ENCODE data around the gene SLC7A7. TPM values are rescaled to one million over a fixed set of nuclear protein-coding genes. Genes with fewer than 3 reads are reported as not detected.

The SLC7A7 gene
- total RNA-seq (2022; extraction: Qiagen RNA extraction; ENCODE audit: low read depth) = 16.5 to 21.7 TPM (median 19.0 TPM) in 5 replicates

GRCh38 chr14:22814941-22815713, at the start of gene SLC7A7:
TSS of gene SLC7A7 (minus strand) at chr14:22815435. CDS start at chr14:22813398, 2,037 bp downstream.

GRCh38 chr14:22836301-22837113, 21.3 kb upstream of the SLC7A7 start, which contains the start of gene MMP14:
TSS of gene MMP14 (plus strand) at chr14:22836585. CDS start at chr14:22836818, 233 bp downstream.

GRCh38 chr14:22829661-22830442, 14.6 kb upstream of the SLC7A7 start, which contains the start of gene MRPL52:
TSS of gene MRPL52 (plus strand) at chr14:22829887. CDS start at chr14:22829913, 26 bp downstream.

GRCh38 chr14:22766457-22767322, 48.5 kb downstream of the SLC7A7 start, which contains the start of gene OXA1L:
TSS of gene OXA1L (plus strand) at chr14:22766688. CDS start at chr14:22766702, 14 bp downstream.

Other genes starting within 250 kb of the SLC7A7 start
- 322 to 363 TPM (median 351 TPM) in 5 replicates for gene DAD1, start 226.2 kb downstream of the SLC7A7 start, total RNA-seq (2022; extraction: Qiagen RNA extraction; ENCODE audit: low read depth)
- 48.1 to 56.1 TPM (median 52.9 TPM) in 5 replicates for gene ABHD4, start 217.1 kb downstream of the SLC7A7 start, total RNA-seq (2022; extraction: Qiagen RNA extraction; ENCODE audit: low read depth)
- not detected in 5 replicates for gene OR6J1, start 171.1 kb downstream of the SLC7A7 start, total RNA-seq (2022; extraction: Qiagen RNA extraction; ENCODE audit: low read depth)
- 137 to 162 TPM (median 156 TPM) in 5 replicates for gene OXA1L, start 48.7 kb downstream of the SLC7A7 start, total RNA-seq (2022; extraction: Qiagen RNA extraction; ENCODE audit: low read depth)
- 143 to 223 TPM (median 180 TPM) in 5 replicates for gene MRPL52, start 14.5 kb upstream of the SLC7A7 start, total RNA-seq (2022; extraction: Qiagen RNA extraction; ENCODE audit: low read depth)
- gene MMP14, start 21.1 kb upstream of the SLC7A7 start, total RNA-seq (2022; extraction: Qiagen RNA extraction; ENCODE audit: low read depth) = 0.55 to 0.92 TPM (median 0.87 TPM) in 5 replicates
- 47.8 to 93.1 TPM (median 76.8 TPM) in 5 replicates for gene LRP10, start 56.3 kb upstream of the SLC7A7 start, total RNA-seq (2022; extraction: Qiagen RNA extraction; ENCODE audit: low read depth)
- 0.26 to 0.67 TPM (median 0.33 TPM) in 5 replicates for gene REM2, start 67.8 kb upstream of the SLC7A7 start, total RNA-seq (2022; extraction: Qiagen RNA extraction; ENCODE audit: low read depth)
- gene RBM23, start 103.7 kb upstream of the SLC7A7 start, total RNA-seq (2022; extraction: Qiagen RNA extraction; ENCODE audit: low read depth) = 48.9 to 66.4 TPM (median 62.5 TPM) in 5 replicates
- 98.4 to 196 TPM (median 116 TPM) in 5 replicates for gene PRMT5, start 113.9 kb upstream of the SLC7A7 start, total RNA-seq (2022; extraction: Qiagen RNA extraction; ENCODE audit: low read depth)
- gene HAUS4, start 141.7 kb upstream of the SLC7A7 start, total RNA-seq (2022; extraction: Qiagen RNA extraction; ENCODE audit: low read depth) = 32.7 to 38.7 TPM (median 37.1 TPM) in 5 replicates
- 33.6 to 42.2 TPM (median 39.4 TPM) in 5 replicates for gene AJUBA, start 167.1 kb upstream of the SLC7A7 start, total RNA-seq (2022; extraction: Qiagen RNA extraction; ENCODE audit: low read depth)
- gene C14orf93, start 194.7 kb upstream of the SLC7A7 start, total RNA-seq (2022; extraction: Qiagen RNA extraction; ENCODE audit: low read depth) = 2.7 to 4.4 TPM (median 3.3 TPM) in 5 replicates
- 269 to 342 TPM (median 304 TPM) in 5 replicates for gene PSMB5, start 219.5 kb upstream of the SLC7A7 start, total RNA-seq (2022; extraction: Qiagen RNA extraction; ENCODE audit: low read depth)
- not detected in 5 replicates for gene PSMB11, start 226.8 kb upstream of the SLC7A7 start, total RNA-seq (2022; extraction: Qiagen RNA extraction; ENCODE audit: low read depth)
- gene CDH24, start 242.1 kb upstream of the SLC7A7 start, total RNA-seq (2022; extraction: Qiagen RNA extraction; ENCODE audit: low read depth) = 2.0 to 5.3 TPM (median 5.0 TPM) in 5 replicates